Measurements from ENCODE around the gene CNTLN.
"Not testable (repeated sequence)": the region's sequence is repeated elsewhere in the genome, so short reads cannot be mapped to it uniquely, and the experiment has no call there.

The CNTLN gene

DNA sequence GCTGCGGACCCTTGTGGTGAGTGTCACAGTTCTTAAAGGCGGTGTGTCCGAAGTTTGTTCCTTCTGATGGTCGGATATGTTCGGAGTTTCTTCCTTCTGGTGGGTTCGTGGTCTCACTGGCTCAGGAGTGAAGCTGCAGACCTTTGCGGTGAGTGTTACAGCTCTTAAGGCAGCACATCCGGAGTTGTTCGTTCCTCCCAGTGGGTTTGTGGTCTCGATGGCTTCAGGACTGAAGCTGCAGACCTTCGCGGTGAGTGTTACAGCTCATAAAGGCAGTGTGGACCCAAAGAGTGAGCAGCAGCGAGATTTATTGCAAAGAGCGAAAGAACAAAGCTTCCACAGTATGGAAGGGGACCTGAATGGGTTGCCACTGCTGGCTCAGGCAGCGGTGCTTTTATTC, 42.7 kb downstream of the CNTLN start:
- DNase-seq, result not testable (repeated sequence)

DNA sequence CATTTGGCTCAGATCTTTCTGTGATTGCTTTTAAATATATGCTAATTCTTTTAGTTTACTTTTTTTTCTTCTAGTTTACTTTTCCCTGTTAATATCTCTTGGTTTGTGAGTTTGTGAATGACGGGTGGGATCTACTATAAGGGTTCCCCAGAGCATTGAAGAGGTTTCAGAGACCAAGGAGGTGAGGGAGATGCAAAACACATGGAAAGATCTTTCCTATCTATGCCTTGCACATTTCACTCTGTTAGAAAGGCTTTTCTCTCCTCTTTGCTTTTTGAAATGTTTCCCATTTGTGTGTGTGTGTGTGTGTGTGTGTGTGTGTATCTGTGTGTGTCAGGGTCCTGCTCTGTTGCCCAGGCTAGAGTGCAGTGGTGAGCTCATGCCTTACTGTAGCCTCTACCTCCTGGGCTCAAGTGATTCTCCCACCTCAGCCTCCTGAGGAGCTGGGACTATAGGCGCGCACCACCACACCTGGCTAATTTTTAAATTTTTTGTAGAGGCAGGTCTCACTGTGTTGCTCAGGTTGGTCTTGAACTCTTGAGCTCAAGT, 50.7 kb downstream of the CNTLN start:
- DNase-seq, result no peak

DNA sequence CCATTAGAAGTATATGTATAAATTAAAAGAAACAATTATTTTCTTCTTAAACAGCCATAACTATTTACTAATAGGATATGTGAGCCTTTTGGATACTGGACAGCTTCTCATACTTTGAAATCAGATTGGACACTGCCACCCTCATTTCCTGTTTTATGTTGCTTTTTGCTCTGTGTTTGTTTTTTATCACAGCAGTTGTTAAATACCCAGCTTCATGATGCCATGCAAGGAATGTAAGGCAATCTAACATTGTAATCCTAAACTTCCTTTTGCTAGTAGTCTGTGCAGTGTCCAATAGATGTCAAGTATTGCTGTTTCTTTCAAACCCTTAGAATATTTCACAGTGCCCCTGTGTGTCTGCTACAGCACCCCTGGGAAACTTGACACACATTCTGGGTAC, 56.2 kb downstream of the CNTLN start:
- no peak for DNase-seq

DNA sequence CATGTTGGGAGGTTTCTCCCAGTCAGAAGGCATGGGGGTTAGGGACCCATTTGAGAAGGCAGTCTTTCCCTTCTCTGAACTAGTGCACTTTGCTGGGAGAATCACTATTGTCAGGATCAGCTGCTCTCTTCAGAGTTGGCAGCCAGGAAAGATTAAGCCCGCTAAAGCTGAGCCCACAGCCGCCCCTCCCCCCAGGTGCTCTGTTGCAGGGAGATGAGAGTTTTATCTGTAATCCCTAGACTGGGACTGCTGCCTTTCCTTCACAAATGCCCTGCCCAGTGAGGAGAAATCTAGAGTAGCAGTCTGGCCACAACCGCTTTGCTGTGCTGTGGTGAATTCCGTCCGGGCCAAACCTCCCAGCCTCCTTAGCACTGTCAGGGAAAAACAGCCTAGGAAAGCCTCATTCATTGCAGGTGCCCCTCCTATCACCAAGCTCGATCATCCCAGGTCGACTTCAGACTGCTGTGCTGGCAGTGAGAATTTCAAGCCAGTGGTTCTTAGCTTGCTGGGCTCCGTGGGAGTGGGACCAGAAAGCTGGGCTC, 69.8 kb downstream of the CNTLN start:
- DNase-seq, result no peak

DNA sequence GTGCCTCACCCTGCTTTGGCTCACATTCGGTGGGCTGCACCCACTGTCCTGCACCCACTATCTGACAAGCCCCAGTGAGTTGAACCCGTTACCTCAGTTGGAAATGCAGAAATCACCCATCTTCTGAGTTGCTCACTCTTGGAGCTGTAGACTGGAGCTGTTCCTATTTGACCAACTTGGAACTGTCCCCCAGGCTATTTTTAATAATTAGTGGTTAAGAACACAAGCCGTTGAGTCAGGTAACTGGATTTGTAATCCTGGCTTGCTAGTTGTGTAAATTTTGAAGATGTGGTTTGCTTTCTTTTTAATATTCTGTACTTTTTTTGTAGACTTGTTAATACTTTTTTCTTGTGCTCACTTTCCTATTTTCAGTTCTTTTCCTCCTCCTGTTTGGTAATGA, 81.2 kb downstream of the CNTLN start:
- no peak for DNase-seq

DNA sequence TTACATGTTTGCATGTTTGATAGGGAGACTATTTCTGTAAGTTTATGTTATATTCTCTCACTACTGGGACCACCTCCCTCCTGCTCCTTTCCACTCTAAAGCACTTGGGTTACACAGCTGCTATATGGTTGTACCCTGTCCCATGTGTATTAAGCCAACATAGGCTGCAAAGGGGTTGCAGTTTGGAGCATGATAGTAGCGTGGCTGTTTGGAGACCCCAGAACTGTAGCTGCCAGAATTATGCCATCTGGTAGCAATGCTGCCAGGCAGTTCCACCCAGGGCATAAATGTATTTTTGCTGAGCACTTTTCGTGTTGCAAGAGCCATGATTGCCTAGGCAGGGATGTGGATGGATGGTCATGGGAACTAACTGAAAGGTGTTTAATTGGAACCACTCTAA, 81.8 kb downstream of the CNTLN start:
- DNase-seq, result no peak

DNA sequence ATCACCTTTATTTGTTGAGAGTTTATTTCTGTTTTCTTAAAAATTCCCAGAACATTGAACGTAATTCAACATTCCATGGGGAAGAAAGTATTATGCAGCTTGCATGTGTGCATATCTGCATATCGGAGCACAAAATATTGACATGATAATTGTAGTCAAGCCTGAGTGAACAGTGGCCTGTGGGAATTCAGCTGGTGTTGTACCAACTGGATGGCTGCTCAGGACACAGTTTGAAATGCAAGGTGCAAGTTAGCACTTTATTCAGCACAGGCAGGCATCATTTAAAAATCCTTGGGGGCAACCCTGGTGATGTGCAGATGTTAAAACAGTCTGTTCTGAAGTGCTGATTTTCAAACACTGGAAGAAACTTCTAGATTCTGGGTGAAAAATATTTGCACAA, 82.4 kb downstream of the CNTLN start:
- no peak for DNase-seq

DNA sequence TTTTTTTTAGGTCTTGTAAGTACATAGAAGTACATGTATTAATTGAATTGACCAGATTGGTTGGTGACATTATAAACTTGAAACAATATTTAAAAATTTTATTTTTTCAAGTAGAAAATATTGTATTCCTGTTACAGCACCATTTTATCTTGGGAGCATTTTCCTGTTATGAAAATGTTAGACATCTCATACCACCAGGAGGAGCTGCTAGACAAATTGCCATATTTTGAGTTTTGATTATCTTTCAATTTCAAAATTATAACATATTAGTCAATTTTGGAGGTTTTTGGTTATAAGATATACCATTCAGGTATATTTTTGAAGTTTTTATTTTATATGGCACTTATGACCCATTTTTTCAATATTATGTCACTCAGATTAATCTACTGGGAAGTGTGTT, 84.4 kb downstream of the CNTLN start:
- no peak for DNase-seq

DNA sequence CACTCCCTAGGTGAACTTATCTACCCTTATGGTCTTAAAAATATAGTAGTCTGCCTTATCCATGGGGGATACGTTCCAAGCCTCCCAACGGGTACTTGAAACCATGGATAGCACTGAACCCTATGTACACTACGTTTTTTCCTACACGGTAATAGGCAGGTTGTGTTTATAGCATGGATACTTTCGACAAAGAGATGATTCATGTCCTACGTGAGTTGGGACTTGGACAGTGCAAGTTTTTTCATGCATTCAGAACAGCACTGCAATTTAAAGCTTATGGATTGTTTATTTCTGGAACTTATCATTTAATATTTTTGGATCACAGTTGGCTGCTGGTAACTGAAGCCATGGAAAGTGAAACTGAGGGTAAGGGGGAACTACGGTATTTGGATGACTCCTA, 88.1 kb downstream of the CNTLN start:
- no peak for DNase-seq

DNA sequence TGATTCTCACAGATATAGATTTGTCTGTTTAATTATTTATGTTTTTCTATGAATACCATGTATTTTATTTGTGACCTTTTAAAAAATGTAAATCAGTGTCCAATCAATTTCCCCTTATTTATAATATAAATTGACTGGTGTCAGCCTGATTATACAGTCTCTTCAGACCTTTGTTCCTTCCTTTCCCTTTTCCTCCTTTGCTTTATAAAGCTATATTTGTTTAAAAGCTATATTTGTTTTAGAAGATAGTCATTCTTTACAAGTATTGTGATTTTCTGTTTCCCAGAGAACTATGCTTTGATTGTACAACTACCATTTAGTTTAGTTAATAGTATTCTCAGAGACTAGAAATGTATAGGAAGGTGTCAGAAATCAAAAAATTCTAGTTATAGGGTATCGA, 90.6 kb downstream of the CNTLN start:
- DNase-seq, result no peak

DNA sequence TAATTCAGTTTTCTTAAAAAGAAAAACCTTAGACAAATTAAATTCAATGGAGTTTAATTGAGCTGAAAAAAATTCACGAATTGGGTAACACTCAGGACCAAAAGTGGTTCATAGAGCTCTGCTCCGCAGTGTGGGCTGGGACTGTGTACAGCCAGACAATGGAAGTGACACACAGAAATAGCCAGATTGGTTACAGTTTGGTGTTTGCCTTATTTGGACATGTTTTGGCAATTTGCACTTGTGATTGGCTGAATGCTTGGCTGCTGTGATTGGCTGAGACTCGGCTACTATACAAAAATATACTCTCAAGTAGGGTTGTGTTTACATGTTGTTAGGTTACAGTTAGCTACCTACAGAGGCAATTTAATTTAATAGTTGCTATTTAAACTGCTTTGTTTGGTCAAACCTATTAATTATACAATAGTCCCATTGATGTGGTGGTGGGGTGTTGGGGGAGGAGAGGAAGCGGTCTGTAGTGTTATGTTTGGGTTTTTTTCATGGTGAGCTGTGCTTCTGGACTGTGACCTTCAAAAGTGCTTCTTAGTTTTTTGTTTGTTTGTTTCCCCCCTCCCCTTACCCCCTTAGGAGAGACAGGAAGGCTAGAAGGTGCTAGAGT, 95.2 kb downstream of the CNTLN start:
- DNase-seq, result no peak

DNA sequence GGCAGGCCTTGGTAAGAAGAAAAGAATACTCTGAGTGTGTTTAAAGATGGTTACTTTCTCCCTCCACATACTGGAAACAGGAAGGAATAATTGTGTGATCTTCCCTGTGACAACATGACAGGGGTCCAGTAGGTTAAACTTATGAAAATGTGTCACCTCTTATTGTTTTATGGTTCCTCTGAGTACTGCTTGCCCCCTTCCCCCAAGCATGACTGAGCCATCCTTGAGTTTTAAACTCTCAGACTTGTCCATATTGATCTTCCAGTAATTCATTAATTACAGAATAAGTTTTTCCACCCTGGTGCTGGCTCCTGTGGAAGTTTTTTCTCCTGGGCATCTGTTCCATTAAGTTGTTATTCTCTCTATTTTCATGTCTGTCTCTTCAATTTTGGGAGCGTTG, 95.8 kb downstream of the CNTLN start:
- DNase-seq, result no peak

DNA sequence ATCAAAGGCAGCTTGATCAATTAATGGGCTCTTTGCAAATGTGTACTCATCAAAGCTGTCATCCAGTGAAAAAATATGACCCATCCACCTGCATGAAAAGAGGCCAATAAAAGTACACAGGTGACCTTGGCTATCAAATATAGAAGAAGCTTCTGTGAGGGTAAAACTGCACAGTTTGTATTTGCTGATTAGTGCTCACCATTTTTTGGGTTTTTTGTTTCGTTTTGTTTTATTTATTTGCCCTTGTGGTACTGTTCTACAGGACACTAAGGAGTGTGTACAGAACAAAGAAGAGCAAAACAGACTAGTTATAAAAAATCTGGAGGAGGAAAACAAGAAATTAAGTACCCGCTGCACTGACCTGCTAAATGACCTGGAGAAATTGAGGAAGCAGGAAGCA, 101.3 kb downstream of the CNTLN start:
- DNase-seq, result no peak

DNA sequence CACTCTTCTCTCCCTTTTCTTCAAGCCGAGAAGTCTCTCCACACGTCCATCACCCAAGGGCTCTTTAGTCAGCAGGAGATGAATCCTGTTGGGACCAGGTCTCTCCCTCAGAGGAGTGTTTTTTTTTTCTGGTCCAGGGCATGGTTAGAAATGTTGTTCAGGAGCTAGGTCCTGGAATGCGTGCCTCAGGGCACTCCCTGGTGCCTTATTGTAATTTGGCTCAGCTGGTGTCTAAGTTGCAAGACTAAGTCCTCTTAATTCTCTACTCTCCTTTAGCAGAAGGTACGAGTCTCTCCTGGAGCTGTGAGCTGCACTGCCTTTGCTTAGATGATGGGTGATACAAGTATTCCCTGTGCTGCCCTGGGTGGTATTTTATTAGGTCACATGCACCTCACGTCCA, 111.9 kb downstream of the CNTLN start:
- DNase-seq, result no peak

DNA sequence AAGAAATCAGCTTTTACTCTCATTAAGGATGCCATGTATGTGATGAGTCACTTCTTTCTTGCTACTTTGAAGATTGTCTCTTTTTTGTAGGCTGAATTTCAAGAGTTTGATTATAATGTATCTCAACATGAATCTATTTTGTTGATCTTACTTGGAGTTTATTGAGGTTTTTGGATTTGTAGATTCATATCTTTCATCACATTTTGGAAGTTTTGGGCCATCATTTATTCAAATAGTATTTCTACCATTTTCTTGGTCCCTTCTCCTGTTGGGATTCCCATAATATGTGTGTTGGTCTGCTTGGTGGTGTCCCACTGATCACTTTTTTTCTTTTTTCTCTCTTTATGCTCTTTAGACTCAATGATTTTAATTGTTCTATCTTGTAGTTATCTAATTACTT, 116.3 kb downstream of the CNTLN start:
- no peak for DNase-seq

DNA sequence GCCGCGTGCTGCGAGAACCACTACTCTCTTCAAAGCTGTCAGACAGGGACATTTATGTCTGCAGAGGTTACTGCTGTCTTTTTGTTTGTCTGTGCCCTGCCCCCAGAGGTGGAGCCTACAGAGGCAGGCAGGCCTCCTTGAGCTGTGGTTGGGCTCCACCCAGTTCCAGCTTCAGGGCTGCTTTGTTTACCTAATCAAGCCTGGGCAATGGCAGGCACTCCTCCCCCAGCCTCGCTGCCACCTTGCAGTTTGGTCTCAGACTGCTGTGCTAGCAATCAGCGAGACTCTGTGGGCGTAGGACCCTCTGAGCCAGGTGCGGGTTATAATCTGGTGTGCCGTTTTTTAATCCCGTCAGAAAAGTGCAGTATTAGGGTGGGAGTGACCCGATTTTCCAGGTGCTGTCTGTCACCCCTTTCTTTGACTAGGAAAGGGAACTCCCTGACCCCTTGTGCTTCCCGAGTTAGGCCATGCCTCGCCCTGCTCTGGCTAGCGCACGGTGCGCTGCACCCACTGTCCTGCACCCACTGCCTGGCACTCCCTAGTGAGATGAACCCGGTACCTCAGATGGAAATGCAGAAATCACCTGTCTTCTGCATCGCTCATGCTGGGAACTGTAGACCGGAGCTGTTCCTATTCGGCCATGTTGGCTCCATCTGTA, 133.8 kb downstream of the CNTLN start:
- DNase-seq, result not testable (repeated sequence)

DNA sequence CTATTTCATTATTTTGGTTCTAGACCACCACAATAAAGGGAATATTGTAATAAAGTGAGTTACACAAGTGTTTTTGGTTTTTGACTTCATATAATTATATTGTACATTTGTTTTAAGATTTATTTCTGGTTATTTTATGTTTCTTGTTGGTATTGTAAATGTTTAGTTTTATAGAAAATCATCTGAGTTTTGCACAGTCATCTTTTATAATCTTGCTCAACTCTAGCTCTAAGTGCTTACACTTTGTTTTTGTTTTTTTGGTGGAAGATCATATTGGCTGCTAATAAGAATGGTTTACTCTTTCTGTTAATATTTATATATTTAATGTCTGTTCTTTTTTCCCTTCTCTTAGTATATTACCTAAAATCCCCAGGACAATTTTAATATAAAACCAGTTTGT, 135.0 kb downstream of the CNTLN start:
- no peak for DNase-seq

DNA sequence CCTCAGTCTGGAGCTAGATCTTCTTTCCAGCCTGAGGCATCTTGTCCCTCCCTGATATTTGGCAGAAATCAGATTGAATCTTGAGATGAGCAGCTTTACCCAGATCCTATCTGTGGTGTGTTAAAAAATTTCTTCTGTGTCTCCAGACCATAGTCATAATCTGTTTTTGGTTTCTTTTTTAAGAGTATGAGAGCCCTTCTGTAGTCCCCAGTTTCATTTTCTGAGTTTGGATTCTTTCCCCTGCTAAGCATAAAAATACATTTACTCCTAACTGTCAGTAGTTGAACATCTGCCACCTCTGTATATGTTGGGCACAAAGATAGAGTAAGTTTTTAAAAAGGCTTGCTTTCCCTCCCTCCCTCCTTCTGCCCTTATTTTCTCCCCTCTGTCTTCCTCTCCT, 137.7 kb downstream of the CNTLN start:
- no peak for DNase-seq

DNA sequence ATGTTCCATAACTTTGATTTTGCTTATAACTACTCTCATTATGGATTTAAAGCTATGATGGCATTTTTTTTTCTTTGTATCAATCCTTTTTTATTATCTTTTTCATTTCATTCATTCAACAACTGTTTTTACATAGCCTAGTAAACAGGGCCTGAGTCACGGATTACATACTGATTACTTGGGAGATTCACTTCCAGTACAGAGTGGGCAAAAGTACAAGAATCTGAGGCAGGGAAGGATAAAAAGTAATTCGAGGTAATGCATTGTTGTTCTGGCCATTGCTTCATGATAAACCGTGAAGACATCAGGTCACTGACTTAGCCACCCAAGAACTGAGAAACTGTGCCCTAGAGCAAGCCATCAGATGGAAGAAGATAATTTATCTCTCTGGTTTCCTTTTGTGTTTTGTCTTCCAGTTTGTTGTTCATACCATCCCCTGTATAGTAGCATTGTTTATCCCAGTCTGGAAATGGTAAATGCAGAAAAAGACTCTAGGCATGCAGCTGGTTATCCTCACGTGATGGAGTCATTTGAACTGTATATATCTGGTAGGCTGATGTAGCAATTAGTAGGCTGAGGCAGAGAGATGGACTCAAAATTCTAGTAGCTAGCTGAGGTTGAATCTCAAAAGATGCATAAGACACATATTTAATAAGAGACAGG, 145.6 kb downstream of the CNTLN start:
- DNase-seq, result no peak

DNA sequence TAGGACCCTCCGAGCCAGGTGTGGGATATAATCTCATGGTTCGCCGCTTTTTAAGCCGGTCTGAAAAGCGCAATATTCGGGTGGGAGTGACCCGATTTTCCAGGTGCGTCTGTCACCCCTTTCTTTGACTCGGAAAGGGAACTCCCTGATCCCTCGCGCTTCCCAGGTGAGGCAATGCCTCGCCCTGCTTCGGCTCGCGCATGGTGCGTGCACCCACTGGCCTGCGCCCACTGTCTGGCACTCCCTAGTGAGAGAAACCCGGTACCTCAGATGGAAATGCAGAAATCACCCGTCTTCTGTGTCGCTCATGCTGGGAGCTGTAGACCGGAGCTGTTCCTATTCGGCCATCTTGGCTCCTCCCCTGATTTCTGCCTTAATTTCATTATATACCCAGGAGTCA, 155.8 kb downstream of the CNTLN start:
- DNase-seq, result not testable (repeated sequence)

DNA sequence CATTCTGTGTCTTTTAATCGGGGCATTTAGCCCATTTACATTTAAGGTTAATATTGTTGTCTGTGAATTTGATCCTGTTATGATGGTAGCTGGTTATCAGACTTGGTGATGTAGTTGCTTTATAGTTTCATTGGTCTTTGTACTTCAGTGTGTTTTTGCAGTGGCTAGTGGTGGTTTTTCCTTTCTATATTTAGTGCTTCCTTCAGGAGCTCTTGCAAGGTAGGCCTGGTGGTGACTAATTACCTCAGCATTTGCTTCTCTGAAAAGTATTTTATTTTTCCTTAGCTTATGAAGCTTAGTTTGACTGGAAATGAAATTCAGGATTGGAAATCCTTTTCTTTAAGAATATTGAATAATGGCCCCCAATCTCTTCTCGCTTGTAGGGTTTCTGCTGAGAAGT, 156.9 kb downstream of the CNTLN start:
- no peak for DNase-seq

DNA sequence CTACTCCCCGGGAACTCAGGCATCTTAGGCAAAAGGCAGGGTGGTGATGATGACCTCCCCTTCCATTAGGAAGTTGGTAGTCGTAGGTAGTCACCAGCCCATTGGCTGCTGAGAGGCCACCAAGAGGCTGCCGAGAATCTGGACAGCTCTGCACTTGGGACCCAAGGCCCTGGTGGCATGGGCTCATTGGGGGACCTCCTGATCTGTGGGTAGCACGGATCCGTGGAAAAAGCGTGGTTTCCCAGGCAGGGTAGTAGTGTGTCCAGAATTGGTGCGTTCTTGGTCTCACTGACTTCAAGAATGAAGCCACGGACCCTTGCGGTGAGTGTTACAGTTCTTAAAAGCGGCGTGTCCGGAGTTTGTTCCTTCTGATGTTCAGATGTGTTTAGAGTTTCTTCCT, 158.8 kb downstream of the CNTLN start:
- no peak for DNase-seq

DNA sequence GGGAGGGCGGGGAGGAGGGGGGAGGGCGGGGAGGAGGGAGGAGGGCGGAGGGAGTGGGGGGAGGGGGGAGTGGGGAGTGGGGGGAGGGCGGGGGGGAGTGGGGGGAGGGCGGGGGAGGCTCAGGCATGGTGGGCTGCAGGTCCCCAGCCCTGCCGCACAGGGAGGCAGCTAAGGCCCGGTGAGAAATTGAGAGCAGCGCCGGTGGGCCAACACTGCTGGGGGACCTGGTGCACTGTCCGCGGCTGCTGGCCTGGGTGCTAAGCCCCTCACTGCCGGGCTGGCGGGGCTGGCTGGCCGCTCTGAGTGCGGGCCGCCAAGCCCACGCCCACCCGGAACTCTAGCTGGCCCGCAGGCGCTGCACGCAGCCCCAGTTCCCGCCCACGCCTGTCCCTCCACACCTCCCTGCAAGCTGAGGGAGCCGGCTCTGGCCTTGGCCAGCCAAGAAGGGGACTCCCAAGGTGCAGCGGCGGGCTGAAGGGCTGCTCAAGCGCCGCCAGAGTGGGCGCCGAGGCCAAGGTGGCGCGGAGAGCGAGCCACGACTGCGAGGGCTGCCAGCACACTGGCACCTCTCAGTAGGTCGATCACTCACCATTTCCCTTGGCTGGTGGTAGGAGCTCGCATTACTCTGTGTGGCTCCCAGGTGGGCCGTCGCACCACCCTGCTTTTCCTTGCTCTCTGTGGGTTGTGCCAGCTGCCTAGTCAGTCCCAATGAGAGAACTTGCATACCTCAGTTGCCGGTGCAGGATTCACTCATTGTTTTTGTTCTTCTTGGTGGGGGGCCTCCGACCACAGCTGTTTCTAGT, 160.2 kb downstream of the CNTLN start:
- no peak for DNase-seq
